ENCODE results near the gene LRRC66. TPM values are rescaled to one million over a fixed set of nuclear protein-coding genes. Genes with fewer than 3 reads are reported as not detected.

Gene LRRC66
- total and polyA plus RNA-seq, 2 of the 8 experiments (the other 6 are each of a cell fraction or from before 2014, with no cell fraction given): 0.05 to 0.11 TPM

DNA sequence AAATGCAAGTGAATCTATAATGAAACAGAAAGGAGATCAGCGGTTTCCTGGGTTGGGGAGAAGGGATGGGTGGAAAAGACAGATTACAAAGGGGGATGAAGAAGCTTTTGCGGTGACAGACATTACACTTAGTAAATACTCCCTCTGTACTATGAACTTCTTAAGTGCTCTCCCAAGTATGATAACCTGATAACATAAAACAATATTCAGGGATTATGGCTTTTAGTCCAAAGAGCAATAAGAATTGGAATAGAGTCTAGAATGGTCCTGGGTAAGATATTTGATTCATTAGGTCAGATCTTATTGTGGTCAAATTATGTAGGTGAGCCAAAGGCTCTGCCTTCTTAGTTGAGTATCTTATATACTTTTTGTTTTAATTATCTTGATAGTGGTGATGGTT lies 9.2 kb downstream of the LRRC66 start (continued):
- TF ChIP-seq SIN3A (conservative IDR thresholded peaks at IDR 0.05 in 1 of 2, IDR thresholded peaks at IDR 0.05 in 1 of 2; ENCODE audit: low read depth in 1 of 2, low read length in 2 of 2): no peak
- TF ChIP-seq, protein P1, sequence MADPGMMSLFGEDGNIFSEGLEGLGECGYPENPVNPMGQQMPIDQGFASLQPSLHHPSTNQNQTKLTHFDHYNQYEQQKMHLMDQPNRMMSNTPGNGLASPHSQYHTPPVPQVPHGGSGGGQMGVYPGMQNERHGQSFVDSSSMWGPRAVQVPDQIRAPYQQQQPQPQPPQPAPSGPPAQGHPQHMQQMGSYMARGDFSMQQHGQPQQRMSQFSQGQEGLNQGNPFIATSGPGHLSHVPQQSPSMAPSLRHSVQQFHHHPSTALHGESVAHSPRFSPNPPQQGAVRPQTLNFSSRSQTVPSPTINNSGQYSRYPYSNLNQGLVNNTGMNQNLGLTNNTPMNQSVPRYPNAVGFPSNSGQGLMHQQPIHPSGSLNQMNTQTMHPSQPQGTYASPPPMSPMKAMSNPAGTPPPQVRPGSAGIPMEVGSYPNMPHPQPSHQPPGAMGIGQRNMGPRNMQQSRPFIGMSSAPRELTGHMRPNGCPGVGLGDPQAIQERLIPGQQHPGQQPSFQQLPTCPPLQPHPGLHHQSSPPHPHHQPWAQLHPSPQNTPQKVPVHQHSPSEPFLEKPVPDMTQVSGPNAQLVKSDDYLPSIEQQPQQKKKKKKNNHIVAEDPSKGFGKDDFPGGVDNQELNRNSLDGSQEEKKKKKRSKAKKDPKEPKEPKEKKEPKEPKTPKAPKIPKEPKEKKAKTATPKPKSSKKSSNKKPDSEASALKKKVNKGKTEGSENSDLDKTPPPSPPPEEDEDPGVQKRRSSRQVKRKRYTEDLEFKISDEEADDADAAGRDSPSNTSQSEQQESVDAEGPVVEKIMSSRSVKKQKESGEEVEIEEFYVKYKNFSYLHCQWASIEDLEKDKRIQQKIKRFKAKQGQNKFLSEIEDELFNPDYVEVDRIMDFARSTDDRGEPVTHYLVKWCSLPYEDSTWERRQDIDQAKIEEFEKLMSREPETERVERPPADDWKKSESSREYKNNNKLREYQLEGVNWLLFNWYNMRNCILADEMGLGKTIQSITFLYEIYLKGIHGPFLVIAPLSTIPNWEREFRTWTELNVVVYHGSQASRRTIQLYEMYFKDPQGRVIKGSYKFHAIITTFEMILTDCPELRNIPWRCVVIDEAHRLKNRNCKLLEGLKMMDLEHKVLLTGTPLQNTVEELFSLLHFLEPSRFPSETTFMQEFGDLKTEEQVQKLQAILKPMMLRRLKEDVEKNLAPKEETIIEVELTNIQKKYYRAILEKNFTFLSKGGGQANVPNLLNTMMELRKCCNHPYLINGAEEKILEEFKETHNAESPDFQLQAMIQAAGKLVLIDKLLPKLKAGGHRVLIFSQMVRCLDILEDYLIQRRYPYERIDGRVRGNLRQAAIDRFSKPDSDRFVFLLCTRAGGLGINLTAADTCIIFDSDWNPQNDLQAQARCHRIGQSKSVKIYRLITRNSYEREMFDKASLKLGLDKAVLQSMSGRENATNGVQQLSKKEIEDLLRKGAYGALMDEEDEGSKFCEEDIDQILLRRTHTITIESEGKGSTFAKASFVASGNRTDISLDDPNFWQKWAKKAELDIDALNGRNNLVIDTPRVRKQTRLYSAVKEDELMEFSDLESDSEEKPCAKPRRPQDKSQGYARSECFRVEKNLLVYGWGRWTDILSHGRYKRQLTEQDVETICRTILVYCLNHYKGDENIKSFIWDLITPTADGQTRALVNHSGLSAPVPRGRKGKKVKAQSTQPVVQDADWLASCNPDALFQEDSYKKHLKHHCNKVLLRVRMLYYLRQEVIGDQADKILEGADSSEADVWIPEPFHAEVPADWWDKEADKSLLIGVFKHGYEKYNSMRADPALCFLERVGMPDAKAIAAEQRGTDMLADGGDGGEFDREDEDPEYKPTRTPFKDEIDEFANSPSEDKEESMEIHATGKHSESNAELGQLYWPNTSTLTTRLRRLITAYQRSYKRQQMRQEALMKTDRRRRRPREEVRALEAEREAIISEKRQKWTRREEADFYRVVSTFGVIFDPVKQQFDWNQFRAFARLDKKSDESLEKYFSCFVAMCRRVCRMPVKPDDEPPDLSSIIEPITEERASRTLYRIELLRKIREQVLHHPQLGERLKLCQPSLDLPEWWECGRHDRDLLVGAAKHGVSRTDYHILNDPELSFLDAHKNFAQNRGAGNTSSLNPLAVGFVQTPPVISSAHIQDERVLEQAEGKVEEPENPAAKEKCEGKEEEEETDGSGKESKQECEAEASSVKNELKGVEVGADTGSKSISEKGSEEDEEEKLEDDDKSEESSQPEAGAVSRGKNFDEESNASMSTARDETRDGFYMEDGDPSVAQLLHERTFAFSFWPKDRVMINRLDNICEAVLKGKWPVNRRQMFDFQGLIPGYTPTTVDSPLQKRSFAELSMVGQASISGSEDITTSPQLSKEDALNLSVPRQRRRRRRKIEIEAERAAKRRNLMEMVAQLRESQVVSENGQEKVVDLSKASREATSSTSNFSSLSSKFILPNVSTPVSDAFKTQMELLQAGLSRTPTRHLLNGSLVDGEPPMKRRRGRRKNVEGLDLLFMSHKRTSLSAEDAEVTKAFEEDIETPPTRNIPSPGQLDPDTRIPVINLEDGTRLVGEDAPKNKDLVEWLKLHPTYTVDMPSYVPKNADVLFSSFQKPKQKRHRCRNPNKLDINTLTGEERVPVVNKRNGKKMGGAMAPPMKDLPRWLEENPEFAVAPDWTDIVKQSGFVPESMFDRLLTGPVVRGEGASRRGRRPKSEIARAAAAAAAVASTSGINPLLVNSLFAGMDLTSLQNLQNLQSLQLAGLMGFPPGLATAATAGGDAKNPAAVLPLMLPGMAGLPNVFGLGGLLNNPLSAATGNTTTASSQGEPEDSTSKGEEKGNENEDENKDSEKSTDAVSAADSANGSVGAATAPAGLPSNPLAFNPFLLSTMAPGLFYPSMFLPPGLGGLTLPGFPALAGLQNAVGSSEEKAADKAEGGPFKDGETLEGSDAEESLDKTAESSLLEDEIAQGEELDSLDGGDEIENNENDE (IDR thresholded peaks at IDR 0.05; ENCODE audit: insufficient replicate concordance, low read length): no peak
